Hepatocyte (in vitro differentiated cells): ENCODE measurements around the gene CAP1. TPM values are rescaled to one million over a fixed set of nuclear protein-coding genes. Genes with fewer than 3 reads are reported as not detected.
A peak's percentile ranks its signal among the peaks of the same experiment; 100 is the strongest.

Experiments used
- DNase-seq: peaks from one replicate; pipeline ENCODE4 v3.0.0-alpha.2; 2016; ENCODE audit warnings: low spot score
- H2AFZ ChIP-seq: fragments of 200-600 bp; sonication (generic); 2 replicates; pipeline ENCODE4 v1.6.0; 2016; ENCODE audit warnings: antibody characterized with exemption, mild to moderate bottlenecking
- H3K27ac ChIP-seq: fragments of 200-600 bp; sonication (generic); 2 replicates; pipeline ENCODE4 v1.5.1; 2016; ENCODE audit warnings: mild to moderate bottlenecking
- H3K27me3 ChIP-seq: fragments of 200-600 bp; sonication (generic); 2 replicates; pipeline ENCODE4 v1.6.1; 2016
- H3K36me3 ChIP-seq: fragments of 200-600 bp; sonication (generic); replicated peaks from 2 replicates; pipeline ENCODE4 v1.5.1; 2016; ENCODE audit warnings: low read depth; ENCODE audit not compliant: insufficient read depth
- H3K4me1 ChIP-seq: fragments of 200-600 bp; sonication (generic); 2 replicates; pipeline ENCODE4 v1.5.1; 2016; ENCODE audit warnings: mild to moderate bottlenecking, moderate library complexity; ENCODE audit not compliant: insufficient read depth
- H3K4me2 ChIP-seq: fragments of 200-600 bp; sonication (generic); 2 replicates; pipeline ENCODE4 v1.6.0; 2016
- H3K4me3 ChIP-seq: fragments of 200-600 bp; sonication (generic); 2 replicates; pipeline ENCODE4 v1.5.1; 2016; ENCODE audit warnings: mild to moderate bottlenecking
- H3K79me2 ChIP-seq: fragments of 200-600 bp; sonication (generic); 2 replicates; pipeline ENCODE4 v1.6.0; 2017; ENCODE audit warnings: mild to moderate bottlenecking
- H3K9me2 ChIP-seq: fragments of 200-600 bp; sonication (generic); replicated peaks from 2 replicates; pipeline ENCODE4 v1.6.0; 2017; ENCODE audit warnings: mild to moderate bottlenecking; ENCODE audit not compliant: insufficient read depth
- H3K9me3 ChIP-seq: fragments of 200-600 bp; sonication (generic); 2 replicates; pipeline ENCODE4 v1.5.1; 2016; ENCODE audit warnings: low read depth, mild to moderate bottlenecking
- H4K20me1 ChIP-seq: fragments of 200-600 bp; sonication (generic); 2 replicates; pipeline ENCODE4 v1.6.0; 2016; ENCODE audit warnings: mild to moderate bottlenecking; ENCODE audit not compliant: insufficient read depth, poor library complexity, severe bottlenecking
- CTCF ChIP-seq: fragments of 200-600 bp; sonication (generic); IDR thresholded peaks from 2 replicates; pipeline ENCODE4 v1.5.1; 2016; ENCODE audit warnings: antibody characterized with exemption, mild to moderate bottlenecking; ENCODE audit not compliant: poor library complexity
- EZH2 ChIP-seq: fragments of 200-600 bp; sonication (generic); IDR thresholded peaks from 2 replicates; pipeline ENCODE4 v1.6.1; 2016; ENCODE audit warnings: antibody characterized with exemption, mild to moderate bottlenecking, borderline replicate concordance
- EZH2phosphoT487 ChIP-seq: fragments of 200-600 bp; sonication (generic); IDR thresholded peaks from one replicate; pipeline ENCODE4 v1.6.1; 2018; ENCODE audit warnings: antibody characterized with exemption, mild to moderate bottlenecking, low read depth, moderate library complexity; ENCODE audit not compliant: unreplicated experiment, severe bottlenecking
- WGBS: methylation state at CpG from one replicate; pipeline ENCODE4 v1.1.6; 2016; ENCODE audit warnings: low lambda C conversion rate; ENCODE audit errors: missing lambda C conversion rate; 5-methylcytosine and 5-hydroxymethylcytosine counted together
- polyA plus RNA-seq: library from polyadenylated mRNA; unstranded; fragments of >200 nt; fragmentation: Nextera tagmentation; extraction: Ambion mirVana; gene quantifications from 2 replicates; pipeline ENCODE4 v1.2.1, GENCODE V29; 2016
- total RNA-seq: library from RNA; depleted of rRNA; stranded (reverse); fragments of >200 nt; gene quantifications from 2 replicates; pipeline ENCODE4 v1.2.3, GENCODE V29; 2014

CAP1 gene
- total and polyA plus RNA-seq, 2 experiments from 2014 or later: 186 to 191 TPM

GRCh38 chr1:40041466-40041838 lies 923 bp downstream of the CAP1 start:
- no peak overlapping the region for H2AFZ ChIP-seq

GRCh38 chr1:40042341-40042740 lies 1.8 kb downstream of the CAP1 start:
- Histone ChIP-seq H3K4me2 (peak overlapping the region; percentile 95), H3K9me3 (no peaks in the 10 kb centered on the region), H2AFZ (no peak overlapping the region), H3K27me3 (no peaks in the 10 kb centered on the region), H3K27ac (no peak overlapping the region), H3K79me2 (peaks cover 67% of the 10 kb centered on the region), H3K36me3 (no peaks in the 10 kb centered on the region), H3K9me2 (no peaks in the 10 kb centered on the region), H3K4me1 (peaks cover 24% of the 10 kb centered on the region), H3K4me3 (no peak overlapping the region), H4K20me1 (peaks cover 27% of the 10 kb centered on the region)
- TF ChIP-seq EZH2phosphoT487: no peak
- TF ChIP-seq EZH2: no peak
- TF ChIP-seq CTCF: no peak
- 87% methylated on average over 4 of the region's 4 CpGs for WGBS
- DNase-seq: no peak

More at GRCh38 chr1:40041466-40041838, 923 bp downstream of the CAP1 start:
- H3K4me1 ChIP-seq: peaks cover 24% of the 10 kb centered on the region
- H3K36me3 ChIP-seq: no peaks in the 10 kb centered on the region
- H3K27me3 ChIP-seq: no peaks in the 10 kb centered on the region
- 34% methylated on average over 5 of the region's 5 CpGs for WGBS
- peak overlapping the region; percentile 95 for H3K4me2 ChIP-seq
- peak overlapping the region; percentile 41 for H3K4me3 ChIP-seq
- H3K79me2 ChIP-seq: peaks cover 58% of the 10 kb centered on the region
- TF ChIP-seq EZH2phosphoT487 (no peak), EZH2 (no peak), CTCF (no peak)
- H4K20me1 ChIP-seq: peaks cover 23% of the 10 kb centered on the region
- DNase-seq: no peak
- H3K9me3 ChIP-seq: no peaks in the 10 kb centered on the region
- H3K27ac ChIP-seq: peak overlapping the region; percentile 80
- no peaks in the 10 kb centered on the region for H3K9me2 ChIP-seq

- TF ChIP-seq CTCF (no peak), EZH2phosphoT487 (no peak), EZH2 (no peak)
- Histone ChIP-seq H3K9me3 (no peaks in the 10 kb centered on the region), H4K20me1 (peaks cover 43% of the 10 kb centered on the region), H3K4me2 (no peak overlapping the region), H3K27me3 (no peaks in the 10 kb centered on the region), H3K36me3 (no peaks in the 10 kb centered on the region), H3K4me1 (peaks cover 18% of the 10 kb centered on the region), H3K79me2 (peaks cover 85% of the 10 kb centered on the region), H3K9me2 (no peaks in the 10 kb centered on the region), H3K4me3 (no peak overlapping the region), H3K27ac (no peak overlapping the region), H2AFZ (no peak overlapping the region)
- no peak for DNase-seq
- 95% methylated on average over 3 of the region's 3 CpGs for WGBS
Observed at GRCh38 chr1:40044110-40044509, 3.6 kb downstream of the CAP1 start.

- WGBS: 99% methylated on average over 4 of the region's 4 CpGs
- Histone ChIP-seq H3K4me1 (peaks cover 15% of the 10 kb centered on the region), H4K20me1 (peaks cover 49% of the 10 kb centered on the region), H3K4me2 (no peak overlapping the region), H3K79me2 (peaks cover 95% of the 10 kb centered on the region), H2AFZ (no peak overlapping the region), H3K9me2 (no peaks in the 10 kb centered on the region), H3K27me3 (no peaks in the 10 kb centered on the region), H3K27ac (no peak overlapping the region), H3K9me3 (no peaks in the 10 kb centered on the region), H3K36me3 (no peaks in the 10 kb centered on the region), H3K4me3 (no peak overlapping the region)
- no peak for DNase-seq
- TF ChIP-seq CTCF (no peak), EZH2phosphoT487 (no peak), EZH2 (no peak)
Observed at GRCh38 chr1:40045182-40045581, 4.7 kb downstream of the CAP1 start.
